ENCODE measurements around the gene DLGAP1. TPM values are rescaled to one million over a fixed set of nuclear protein-coding genes. Genes with fewer than 3 reads are reported as not detected.

The DLGAP1 gene
- total RNA-seq, 1 donor from 2014 or later: not detected

DNA sequence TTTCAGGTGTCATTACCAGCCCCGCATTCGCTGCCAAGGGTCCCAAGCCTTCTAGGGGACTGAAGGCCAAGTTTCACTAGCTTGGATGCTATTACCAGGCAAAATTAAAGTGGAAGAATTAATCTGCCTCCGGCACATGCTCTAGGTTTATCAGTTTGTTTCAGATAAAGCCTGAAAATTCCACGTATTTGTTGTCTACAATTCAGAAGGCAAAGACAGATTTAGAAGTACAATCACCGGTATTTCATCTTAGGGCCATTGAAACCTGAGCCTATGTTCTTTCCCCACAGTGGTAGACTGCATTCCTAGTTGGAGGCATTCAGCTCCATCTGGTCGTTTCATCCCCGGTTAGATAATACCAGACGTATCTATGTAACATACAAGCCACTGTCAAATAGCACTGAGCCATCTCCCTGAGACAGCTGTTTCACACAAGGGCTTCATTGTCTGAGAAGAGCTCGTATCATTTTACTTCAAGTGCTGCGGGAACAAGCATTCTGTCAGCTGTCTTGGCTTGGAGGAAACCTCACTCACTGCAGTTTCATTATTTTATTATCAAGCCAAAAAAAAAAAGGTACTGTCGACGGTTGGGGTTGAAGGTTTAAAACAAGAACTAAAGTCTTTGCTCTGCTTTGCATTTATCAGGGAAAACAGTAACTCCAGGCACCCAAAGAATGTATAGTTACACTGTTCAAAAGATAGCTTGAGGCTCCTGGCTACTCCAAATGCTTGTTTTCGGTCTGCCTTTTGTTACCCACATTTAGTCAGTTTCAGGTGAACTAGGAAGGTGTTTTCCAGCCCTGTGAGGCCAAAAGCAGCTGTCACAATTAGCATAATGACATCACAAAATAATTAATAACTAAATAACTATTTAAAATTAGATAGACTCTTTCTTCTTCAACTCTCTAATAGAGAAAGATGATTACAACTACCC, 928.4 kb downstream of the DLGAP1 start:
- intact Hi-C loops (cut with DNase I): no loop called here
- DNase-seq (ENCODE audit: missing footprints) (no peak), ATAC-seq (peak; percentile 70)

DNA sequence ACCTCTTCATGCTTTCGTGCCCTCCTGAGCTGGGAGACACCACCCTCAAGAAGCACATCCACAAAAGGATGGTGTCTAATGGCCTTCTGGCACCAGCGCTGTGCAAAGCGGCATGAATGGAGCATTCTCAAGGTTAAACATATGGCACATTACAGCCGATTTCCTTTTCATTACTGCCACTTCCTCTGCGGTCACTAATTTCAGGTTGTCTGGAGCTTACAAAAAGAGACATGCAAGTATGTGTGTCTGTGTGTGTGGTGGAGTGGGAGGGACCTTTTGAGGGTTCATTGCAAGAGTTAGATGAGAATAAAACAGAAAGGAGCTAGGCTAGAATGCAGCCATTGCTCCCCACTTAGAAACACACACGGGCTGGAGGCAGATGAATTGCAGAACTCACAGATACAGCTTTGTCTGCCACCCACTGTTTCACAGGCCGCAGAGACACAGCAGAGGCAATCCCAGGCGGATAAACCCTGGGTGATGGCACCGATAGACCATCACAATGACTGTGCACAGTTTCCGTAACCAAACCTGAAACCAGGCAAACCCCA, 929.2 kb downstream of the DLGAP1 start:
- no peak for DNase-seq (ENCODE audit: missing footprints)
- ATAC-seq: no peak
- intact Hi-C loops (cut with DNase I): no loop called here

GRCh38 chr18:3524706-3525105, 930.4 kb downstream of the DLGAP1 start:
- DNase-seq (ENCODE audit: missing footprints) (no peak), ATAC-seq (no peak)
- intact Hi-C loops (cut with DNase I): no loop called here

DNA sequence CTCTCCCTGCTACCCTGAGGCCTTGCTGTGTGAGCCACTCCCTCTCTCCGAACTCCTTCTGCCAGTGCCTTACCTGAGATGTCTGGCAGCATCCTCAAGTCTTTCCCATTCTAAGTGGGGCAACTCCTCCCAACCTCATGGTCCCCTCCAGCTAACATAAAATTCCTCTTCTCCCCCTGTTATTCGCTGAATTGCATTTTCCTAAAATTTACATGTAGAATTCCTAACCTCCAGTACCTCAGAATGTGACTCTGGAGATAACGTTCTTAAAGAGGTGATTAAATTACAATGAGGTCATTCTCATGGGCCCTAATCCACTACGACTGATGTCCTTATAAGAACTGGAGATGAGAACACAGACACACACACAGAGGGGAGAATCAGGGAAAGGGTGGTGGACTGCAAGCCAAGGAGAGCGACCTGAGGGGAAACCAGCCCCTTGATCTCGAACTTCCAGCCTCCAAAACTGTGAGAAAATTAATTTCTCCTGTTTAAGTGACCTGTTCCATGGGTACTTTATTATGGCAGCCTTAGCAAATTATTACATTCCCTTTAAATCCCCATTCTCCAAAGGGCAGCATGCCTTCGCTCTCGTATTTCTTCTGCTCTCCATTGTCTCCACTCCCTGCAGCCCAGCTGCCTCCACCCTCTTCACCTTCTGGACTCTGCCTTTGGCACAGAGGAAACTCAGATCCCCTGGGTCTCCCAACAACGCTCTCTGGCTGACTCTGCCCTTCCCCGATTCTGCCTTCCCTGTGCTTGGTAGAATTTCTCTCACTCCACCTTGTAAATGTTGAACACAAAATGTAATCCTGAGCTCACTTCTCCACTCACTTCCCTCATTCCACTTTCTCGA, 934.6 kb downstream of the DLGAP1 start:
- intact Hi-C loops (cut with DNase I): no loop called here
- ATAC-seq: no peak

DNA sequence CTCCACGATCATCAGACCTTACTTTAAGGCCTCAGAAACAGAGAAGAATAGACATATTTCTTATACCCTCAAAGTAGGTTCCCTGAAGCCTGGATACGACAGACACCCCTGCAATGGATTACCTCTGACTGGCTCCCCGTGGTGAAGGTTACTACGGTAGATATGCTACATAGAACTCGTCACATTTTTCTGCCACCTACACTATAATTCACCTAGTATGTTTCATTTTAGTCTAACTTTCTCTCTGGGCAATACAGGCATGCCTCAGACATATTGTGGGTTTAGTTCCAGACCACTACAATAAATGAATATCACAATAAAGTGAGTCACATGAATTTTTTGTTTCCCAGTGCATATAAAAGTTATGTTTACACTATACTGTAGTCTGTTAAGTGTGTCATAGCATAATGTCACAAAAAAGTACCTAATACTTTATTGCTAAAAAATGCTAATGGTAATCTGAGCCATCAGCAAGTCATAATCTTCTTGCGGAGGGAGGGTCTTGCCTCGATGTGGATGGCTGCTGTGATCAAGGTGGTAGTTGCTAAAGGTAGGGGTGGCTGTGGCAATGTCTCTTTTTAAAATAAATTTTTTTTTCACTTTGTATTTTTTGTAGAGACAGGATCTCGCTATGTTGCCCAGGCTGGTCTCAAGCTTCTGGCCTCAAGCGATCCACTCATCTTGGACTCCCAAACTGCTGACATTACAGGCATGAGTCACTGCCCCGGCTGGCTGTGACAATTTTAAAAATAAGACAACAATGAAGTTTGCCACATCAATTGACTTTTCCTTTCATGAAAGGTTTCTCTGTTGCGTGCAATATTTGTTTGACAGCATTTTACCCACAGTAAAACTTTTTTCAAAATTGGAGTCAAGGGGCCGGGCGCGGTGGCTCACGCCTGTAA, 940.5 kb downstream of the DLGAP1 start:
- intact Hi-C loops (cut with DNase I): no loop called here
- no peak for ATAC-seq
- DNase-seq (ENCODE audit: missing footprints): no peak

More for the DNA sequence above, 934.6 kb downstream of the DLGAP1 start:
- DNase-seq (ENCODE audit: missing footprints): no peak

DNA sequence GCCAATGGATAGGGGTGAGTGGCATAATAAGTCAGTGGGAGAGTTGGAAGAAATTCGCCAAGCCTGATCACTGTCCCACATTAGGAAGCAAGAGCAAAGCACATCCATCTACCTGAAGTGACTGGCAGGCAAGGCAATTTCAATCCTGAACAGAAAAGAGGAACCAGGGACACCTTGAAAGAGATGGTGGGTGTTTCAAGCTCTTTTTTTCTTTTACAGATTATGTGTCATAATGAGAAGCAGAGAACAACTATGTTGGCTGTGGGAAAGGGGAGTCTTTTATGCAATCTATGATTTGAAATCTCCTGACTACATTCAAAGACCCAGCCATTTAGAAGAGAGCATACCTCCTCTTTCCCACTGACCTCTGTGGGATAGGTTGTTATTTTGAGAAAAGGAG, 941.6 kb downstream of the DLGAP1 start:
- DNase-seq (ENCODE audit: missing footprints): no peak
- intact Hi-C loops (cut with DNase I): no loop called here
- ATAC-seq: no peak

DNA sequence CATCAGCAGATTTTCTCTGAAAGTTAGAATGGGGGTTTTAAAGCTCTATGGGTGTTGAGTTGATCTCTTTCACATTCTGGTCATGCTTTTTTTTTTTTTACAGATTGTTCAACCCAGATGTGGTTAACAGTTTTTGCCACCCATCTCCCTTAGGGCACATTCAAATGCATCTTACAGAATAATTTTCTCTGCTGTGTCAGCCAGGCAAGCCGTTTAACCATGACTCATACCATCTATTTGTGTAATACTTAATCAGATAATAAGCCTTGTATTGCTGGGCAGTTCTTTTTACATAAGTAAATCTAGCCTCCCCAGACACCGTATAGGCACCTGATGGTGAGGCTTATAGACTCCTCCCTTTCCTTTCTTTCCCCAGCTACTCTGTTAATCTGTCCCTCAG, 943.1 kb downstream of the DLGAP1 start:
- intact Hi-C loops (cut with DNase I): no loop called here
- ATAC-seq (no peak), DNase-seq (ENCODE audit: missing footprints) (no peak)

- intact Hi-C loops (cut with DNase I): no loop called here
- ATAC-seq (no peak), DNase-seq (ENCODE audit: missing footprints) (no peak)
Measured at GRCh38 chr18:3510896-3511295, 944.2 kb downstream of the DLGAP1 start.

- DNase-seq (ENCODE audit: missing footprints) (no peak), ATAC-seq (no peak)
- intact Hi-C loops (cut with DNase I): no loop called here
Measured at GRCh38 chr18:3510024-3510423, 945.1 kb downstream of the DLGAP1 start.

- ATAC-seq (no peak), DNase-seq (ENCODE audit: missing footprints) (no peak)
- intact Hi-C loops (cut with DNase I): no loop called here
Measured at GRCh38 chr18:3508576-3509549, 946.2 kb downstream of the DLGAP1 start.

GRCh38 chr18:3504637-3505036, 950.5 kb downstream of the DLGAP1 start:
- intact Hi-C loops (cut with DNase I): no loop called here
- ATAC-seq: no peak
- DNase-seq (ENCODE audit: missing footprints): no peak

DNA sequence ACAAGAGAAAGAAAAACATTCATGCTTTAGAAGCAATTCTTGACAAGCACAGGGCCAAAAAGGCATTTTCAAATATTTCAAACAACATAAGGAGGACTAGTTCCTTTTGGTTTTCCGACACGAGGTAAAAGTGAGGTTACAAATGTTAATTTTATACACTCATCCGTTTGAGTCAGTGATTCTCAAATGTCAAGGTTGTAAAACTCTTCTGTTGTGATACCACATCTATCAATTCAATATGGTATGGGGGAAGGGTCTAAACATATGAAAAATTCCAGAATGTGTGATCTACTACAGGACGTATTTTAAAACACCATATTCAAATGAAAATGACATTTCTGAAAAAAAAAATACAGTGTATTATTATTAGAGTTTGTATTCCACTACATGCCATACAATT, 952.5 kb downstream of the DLGAP1 start:
- ATAC-seq: no peak
- intact Hi-C loops (cut with DNase I): no loop called here
- no peak for DNase-seq (ENCODE audit: missing footprints)

DNA sequence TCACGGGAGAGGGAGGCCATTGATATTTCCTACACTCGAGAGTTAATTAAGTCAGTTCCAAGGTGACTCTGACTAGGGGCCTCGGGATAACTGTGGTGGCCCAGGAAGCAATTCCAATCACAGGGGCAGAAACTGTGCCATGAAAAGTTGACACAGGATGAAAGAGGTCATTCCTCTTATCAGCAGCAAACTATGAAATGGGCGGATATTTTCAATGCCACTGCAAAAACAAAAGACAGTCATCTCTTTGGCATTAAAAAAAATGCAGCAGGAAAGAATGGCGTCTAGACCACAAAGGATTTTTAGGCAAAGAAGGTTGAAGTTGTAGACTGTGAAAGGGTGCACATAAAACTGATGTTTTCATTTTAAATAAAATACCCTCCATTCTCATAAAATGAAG, 955.1 kb downstream of the DLGAP1 start:
- DNase-seq (ENCODE audit: missing footprints) (no peak), ATAC-seq (no peak)
- intact Hi-C loops (cut with DNase I): no loop called here

GRCh38 chr18:3499501-3499900, 955.6 kb downstream of the DLGAP1 start:
- DNase-seq (ENCODE audit: missing footprints): no peak
- no peak for ATAC-seq
- intact Hi-C loops (cut with DNase I): no loop called here

- DNase-seq (ENCODE audit: missing footprints) (no peak), ATAC-seq (peak; percentile 54)
- intact Hi-C loops (cut with DNase I): no loop called here
Measured at GRCh38 chr18:3498698-3499471, 956.2 kb downstream of the DLGAP1 start.

GRCh38 chr18:3495691-3496430, 959.2 kb downstream of the DLGAP1 start:
- intact Hi-C loops (cut with DNase I): no loop called here
- DNase-seq (ENCODE audit: missing footprints) (no peak), ATAC-seq (no peak)
